ENCODE data around the gene FGF22.
"Not testable (repeated sequence)": the region's sequence is repeated elsewhere in the genome, so short reads cannot be mapped to it uniquely, and the experiment has no call there.

Gene FGF22

DNA sequence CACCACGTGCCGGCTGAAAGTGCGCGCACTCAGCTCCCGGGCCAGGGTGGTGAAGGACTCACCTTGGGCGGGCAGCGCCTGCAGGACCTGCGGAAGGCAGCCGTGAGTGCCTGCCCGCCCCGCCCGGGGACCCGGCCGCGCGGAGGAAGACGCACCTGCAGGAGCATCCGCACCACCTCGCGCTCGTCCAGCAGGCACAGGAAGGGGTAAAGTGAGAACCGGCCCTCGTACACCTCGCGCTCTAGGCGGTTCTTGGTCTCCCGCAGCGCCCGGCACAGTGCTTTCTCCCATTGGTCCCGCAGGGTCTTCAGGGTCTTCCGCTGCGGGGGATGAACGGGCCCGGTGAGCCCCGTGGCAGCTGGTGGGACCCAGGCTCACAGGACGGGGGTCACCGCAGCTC, 17.0 kb upstream of the FGF22 start:
- no peak for DNase-seq

DNA sequence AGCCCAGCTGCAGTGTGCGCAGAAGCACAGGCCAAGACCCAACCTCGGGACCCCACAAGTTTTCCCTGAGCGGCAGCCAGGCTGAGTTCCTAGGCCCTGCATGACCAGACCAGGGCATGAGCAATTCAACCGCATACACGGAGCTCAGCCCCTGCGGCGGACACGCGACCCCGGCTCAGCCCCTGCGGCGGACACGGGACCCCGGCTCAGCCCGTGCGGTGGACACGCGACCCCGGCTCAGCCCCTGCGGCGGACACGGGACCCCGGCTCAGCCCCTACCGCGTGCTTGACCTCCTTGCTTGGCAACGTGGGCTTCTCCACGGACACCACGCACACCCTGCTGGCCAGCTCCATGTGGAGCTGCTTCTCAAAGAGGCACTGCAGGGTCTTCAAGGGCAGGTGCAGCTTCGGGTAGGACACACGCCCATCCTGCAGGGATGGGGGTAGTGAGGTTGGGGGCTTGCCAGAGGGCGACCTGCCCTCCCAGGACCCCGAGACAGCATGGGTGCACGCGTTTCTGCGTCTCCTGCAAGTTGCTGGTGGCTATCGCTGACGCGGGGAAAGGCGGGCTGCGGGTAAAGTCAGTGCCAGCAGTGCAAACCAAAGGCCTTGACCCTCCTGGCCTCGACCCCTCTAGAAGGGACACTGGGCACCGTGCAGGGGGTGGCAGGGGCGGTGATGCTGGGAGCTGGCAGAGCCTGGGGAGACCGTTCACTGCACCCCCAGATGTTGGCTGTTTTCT, 16.3 kb upstream of the FGF22 start:
- DNase-seq = no peak

DNA sequence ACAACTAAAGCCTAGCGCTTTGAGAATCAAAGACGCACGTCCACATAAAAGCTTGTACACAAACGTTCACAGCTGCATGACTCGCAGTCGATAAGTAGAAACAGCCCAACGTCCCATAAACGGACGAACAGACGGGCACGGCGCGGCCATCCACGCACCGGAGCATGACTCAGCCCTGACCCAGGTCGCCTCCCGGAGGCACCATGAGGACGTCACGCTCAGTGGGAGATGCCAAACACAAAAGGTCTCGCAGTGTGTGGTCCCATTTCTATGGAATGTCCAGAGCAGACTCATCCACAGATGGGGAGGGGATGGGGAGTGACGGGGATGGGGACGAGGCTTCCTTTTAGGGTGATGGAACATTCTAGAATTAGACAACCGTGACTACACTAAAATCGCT, 15.7 kb upstream of the FGF22 start:
- DNase-seq = no peak

DNA sequence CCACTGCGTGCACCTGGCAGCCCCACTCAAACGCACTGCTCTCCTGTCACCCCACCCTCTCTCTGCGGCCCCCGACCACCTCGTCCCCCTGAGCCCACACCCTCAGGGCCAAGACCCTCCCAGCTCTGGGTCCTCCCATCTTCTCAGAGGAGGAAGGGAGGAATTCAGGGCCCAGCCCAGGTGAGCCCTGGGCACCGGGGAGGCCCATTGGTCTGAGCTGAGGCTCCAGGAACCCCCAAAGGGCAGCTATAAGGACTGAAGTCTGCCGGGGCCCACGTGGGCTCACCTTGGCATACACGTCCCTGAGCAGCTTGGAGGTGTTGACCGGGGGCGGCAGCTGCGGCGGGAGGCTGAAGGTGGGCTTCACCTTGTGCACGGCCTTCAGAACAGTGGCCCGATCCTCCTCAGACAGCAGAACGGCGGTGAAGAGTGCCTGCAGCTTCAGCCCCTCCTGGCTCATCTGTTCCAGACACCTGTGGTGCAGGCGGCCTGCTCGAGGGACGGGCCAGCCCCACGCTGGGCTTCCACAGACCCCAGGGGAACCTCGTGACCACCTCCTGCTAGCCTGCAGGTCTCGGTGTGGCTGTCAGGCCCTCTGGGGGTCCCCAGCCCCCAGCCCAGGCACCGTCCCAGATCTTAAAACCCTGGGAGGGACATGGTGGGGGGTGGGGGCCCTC, 15.1 kb upstream of the FGF22 start:
- no peak for DNase-seq

DNA sequence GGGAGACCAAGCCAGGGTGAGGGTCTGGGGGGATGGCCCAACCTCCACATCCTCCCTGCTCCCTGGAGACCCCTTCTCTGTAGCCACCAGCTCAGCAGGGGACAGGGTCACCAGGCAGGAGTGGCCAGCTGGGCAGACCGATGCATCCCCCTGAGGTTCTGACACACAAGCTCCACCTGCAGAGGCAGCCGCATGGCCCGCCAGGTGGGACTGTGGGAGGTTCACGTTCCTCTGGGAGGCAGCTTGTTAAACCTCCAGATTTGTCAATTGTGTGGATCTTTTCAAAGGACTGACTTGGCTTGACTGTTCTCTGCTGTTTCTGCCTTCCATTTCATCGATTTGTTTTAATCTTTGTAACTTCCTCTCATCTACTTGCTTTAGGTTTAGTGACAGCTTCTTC, 14.4 kb upstream of the FGF22 start:
- no peak for DNase-seq

DNA sequence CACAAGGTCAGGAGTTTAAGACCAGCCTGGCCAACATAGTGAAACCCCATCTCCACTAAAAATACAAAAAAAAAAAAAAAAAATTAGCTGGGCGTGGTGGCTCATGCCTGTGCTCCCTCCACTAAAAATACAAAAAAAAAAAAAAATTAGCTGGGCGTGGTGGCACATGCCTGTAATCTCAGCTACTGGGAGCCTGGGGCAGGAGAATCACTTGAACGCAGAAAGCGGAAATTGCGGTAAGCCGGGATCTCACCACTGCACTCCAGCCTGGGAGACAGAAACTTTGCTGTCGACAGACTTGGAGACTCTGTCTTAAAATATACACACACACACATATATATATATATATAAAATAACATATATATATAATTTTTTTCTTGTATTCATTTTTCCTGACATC, 13.1 kb upstream of the FGF22 start:
- not testable (repeated sequence) for DNase-seq

DNA sequence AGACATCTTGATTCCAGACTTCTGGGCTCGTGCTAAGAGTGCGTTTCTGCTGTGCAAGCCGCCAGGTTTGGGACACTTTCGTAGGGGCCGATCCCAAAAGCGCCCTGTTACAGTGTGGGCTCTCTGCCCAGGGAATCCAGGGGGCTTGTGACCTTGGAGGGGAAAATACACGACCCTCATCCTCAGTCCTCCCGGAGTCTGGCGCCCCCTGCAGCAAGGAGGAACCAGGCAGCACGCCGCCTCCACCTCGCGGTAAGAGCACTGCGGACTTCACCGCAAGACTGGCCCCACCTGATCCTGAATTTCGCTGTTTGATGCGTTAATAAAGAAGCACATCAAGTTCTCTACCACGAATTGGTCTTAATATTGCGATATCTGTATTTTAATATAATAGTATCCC, 11.5 kb upstream of the FGF22 start:
- DNase-seq = no peak

DNA sequence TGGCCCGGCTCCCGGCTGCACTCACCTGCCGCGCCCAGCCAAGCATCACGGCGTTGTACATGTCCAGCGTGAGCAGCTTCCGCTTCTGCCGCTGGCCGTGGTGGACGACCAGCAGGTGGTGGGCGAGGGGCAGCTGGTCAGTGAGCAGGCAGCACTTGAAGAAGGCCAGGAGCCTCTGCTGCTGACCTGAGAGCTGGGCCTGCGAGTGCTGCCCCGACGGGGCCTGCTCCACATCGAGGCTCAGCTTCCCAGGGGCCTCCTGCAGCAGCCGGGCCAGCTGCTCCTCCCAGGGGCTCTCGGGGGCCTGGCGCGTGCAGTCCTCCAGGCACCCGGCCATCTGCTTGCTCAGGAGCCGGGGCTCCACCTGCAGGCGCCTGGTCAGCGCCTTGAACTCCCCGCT, 10.2 kb upstream of the FGF22 start:
- peak in 1 of 2 experiments; percentile 65 for DNase-seq

DNA sequence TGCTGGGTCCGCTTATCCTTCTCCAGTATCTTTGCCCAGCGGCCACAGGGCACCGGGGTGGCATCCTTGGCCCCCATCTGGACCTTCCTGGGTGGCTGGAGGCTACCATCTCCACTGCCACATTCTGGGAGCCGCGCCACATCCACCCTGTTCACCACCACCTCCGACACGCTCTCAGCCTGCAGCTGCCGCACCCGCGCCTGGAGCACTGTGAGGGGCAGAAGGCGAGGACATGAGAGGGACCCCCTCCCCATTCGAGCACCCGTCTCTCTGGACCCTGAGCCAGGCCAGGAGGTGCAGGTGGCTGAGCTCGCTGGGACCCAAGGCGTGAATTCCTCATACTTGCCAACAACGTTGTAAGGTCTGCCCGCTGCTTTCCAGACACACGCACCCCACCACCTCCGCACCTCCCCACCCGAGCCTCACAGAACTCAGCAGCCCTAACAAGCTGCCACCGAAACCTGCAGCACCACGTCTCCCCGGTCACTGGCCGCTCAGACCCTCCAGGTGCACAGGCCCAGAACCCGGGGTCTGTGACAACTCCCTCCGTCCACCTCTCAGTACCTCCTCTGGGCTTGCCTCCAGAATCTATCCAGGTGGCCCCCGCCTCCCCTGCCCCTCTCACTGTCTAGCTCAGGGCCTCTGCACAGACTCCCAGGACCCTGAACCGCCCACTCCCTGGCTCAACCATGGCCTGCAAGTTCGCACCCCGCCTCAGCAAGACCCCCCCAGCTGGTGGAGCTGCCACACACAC, 9.5 kb upstream of the FGF22 start:
- DNase-seq = no peak

DNA sequence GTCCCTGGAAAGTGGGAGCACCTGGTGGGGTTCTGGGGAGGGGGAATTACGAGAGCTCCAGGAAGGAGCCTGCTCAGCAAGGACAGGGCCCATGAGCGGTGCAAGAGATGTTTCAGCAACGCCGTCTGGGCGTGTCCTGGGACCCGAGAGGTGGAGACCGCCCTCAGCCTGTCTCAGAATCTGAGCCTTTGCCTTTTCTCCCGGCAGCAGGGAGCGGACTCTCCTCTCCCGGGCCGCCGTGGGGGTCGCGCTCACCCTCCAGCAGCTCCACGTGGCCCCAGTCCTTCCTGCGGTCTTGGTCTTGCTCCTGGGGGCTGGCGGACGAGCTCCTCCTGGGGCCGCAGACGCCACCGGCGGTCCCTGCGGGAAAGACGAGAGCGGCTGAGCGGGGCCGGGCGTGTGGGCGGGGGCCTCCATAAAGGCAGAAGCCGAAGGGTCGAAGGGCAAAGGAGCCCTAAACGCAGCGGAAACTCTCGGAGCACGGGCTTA, 7.1 kb upstream of the FGF22 start:
- DNase-seq = no peak

DNA sequence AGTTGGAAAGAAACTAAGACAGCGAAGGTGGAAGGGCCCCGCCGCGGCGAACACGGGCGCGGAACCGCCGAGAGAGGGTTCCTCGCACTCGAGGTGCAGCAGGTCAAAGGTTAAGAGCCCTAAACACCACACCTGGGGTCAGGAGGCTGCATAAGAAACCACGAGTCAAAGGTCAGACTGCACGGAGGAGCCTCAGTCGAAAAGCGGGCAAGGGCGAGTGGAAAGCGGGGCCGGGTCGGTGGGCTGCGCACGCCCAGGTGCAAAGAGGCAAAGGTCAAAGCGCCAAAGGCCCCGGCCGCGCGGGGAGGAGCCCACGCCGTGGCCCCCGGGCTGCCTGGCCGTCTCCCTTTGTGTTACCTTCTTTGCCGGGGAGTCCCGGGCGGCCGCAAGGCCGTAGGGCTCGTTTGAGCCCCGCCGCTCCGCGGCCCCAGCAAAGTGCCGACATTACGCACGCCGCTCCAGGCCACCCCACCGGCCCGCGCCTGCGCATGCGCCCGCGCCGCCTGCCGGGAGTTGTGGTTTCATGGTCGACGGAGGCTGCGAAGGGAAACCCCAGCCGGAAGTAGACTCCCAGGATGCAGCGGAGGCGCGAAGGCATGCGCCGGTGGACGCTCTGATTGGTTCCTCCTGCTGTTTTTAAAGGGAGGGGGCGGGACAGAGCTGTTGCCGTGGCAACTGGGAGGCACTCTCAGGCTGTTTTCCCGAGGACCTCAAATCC, 6.5 kb upstream of the FGF22 start, which contains the start of gene POLRMT:
Gene POLRMT (minus strand): TSS at position 470 of the 718 bp plus-strand sequence. CDS start 25 bp downstream, at position 445.
- peak; percentile 98 to 99 for DNase-seq

DNA sequence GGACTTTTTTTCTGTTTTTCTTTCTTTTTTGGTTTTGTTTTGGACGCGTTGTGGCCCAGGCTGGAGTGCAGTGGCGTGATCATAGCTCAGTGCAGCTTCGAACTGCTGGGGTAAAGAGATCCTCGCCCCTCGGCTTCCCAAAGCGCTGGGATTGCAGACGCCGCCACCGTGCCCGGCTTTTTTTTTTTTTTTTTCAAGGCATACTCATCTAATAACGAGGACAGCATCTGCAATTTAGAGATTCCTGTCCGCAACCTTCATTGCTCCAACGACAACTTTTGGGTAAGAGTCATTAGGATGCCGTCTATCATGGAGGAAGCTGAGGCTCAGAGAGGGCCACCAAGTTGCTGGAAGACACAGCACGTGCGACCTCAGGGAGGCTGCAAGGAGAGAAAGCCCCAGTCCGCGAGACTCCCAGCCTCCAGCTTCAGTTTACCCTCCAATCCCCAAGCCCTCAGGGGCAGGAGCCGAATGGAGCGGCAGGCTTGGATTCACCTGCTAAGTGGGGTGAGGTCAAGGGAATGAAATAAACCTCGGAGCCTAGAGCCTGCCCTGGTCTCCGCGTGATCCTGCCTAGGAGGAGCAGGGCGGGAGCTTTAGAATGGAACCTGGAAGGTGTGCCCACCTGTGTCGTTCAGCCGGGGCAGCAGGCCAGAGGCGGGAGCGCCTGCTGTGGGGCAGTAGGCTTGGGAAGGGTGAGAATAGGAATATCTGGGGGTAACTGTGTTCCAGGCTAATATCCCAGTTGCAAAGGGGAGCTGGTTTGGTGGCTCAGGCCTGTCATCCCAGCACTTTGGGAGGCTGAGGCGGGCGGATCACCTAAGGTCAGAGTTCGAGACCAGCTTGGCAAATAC, 5.7 kb upstream of the FGF22 start:
- DNase-seq = peak in 1 of 2 experiments; percentile 23

DNA sequence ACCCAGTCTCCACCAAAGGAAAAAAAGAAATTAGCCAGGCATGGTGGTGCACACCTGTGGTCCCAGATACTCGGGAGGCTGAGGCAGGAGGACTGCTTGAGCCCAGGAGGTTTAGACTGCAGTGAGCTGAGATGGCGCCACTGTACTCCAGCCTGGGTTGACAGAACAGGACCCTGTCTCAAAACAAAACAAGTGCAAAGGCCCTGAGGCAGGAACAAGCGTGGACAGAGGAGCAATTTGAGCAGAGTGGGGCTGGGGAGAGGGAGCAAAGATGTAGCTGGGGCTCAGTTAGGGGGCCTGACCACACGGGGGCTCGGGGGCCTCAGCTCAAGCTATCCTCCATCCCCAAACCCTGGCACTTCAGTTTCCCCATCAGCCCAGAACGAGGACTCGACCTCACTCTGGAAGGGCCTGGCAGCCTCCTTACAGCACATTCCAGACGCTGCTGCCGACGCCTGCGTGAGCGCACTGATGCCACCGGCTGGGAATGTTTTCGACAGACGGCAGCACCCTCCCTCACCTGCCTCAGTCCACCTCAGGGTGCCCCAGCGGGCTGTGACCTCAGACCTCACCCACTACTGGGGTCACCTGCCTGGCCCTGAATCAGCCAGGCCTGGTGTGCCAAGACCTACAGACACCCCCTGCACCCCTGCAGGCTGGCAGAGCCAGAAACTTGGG, 4.6 kb upstream of the FGF22 start:
- no peak for DNase-seq

DNA sequence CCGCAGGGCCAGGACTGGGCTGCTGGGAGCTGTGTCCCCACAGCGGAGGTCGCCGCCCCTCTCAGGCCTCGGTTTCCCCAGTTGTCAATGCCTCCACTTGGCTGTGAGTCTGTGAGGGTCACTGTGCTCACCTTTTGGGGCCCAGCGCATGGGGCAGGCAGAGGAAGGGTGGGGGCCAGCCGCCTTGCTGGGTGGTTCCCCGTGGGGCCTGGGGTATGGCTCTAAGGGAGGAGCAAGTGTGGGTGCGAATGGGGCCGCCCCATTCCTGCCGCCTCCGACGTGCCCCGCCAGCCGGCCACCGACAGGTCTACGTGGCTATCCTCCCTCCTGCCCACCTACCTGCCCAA, 800 bp upstream of the FGF22 start:
- no peak for DNase-seq

DNA sequence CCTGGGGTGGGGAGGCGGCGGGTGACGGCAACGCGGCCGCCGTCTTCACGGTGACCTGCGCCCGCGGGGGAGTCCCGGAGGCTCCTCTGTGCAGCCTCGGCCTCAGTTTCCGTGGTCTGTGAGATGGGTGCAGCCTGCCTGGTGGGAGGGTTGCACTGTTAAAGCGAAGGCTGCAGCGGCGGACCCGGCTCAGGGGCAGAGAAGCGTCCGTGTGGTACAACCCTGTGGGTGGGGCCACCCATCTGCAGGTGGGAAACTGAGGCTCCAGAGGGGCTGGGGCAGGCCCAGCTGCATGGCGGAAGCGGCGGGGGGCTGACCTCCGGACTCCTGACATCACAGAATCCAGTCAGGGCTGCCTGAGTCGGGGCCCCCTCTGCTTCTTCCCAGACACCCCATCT, 481 bp downstream of the FGF22 start:
- no peak for DNase-seq

DNA sequence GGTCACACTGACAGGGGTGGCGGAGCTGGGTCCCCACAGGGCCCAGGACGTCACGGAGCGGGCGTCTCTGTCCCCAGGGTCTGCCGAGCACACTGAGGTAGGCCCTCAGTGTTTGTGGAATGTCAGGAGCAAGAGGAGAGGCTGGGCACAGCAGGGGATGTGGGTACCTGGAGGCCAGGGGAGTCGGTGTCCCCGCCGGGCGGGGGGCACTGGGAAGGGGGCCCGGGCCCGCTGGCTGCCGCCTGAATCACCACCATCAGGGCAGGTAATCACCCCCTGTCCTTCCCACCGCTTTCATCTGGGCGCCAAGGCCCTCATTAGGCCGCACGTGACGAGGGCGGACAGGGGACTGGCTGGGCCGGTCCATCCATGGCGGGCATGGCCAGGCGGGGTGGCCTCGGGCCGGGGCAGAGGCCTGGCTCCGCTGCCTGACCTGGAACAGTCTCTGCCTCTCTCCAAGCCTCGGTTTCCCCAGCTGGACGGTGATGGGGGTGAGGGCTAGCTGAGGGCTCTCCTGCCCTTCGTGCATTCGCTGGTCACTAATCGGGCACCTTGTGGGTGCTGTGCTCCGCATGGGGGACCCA, 1.0 kb downstream of the FGF22 start:
- no peak for DNase-seq

DNA sequence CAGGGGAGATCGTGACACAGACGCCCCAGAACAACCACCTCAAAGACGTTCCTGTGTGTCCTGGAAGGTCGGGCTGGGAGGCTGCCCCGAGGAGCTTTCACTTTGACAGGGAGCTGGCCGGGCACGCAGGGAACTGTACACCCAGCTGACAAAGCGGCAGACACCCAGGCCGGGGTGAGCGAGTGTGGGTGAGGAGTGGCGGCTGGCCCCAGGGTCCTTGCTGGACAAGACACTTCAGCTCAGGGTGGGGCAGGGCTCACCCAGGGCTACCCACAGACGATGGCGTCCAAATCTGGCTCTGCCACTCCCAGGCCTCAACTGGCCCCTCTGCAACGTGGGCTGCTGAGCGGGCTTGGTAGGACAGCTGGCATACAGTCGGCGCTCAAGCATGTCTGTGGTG, 2.0 kb downstream of the FGF22 start:
- DNase-seq = no peak

DNA sequence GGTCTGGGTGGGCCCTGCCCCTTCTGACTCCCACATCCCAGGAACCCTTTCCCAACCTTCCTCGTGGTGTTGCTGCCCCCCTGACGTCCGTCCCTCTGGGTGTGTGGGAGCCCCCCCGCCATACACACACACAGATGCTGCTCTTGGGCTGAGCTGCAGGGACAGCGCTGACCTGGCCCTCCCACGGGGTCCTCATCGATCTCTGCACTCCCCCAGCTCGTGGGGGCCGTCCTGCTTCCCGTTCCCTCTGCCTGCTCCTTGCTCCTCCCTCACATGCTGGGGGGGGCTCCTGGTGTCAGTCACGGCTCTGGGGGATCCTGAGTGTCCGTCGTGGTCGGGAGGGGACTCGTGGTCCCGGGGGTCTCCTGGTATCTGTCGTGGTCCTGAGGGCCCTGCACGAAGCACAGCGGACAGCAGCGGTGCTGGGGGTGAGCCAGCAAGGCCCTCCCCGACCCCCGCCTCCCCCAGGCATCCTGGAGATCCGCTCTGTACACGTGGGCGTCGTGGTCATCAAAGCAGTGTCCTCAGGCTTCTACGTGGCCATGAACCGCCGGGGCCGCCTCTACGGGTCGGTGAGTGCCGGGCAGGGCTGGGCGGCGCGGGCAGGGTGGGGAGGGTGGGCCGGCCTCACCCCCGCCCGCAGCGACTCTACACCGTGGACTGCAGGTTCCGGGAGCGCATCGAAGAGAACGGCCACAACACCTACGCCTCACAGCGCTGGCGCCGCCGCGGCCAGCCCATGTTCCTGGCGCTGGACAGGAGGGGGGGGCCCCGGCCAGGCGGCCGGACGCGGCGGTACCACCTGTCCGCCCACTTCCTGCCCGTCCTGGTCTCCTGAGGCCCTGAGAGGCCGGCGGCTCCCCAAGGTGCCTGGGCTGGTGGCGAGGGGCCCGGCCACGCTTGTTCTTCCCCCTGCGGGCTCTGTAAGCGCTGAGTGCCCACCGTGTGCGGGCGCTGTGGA, 3.4 kb downstream of the FGF22 start:
- DNase-seq = no peak

DNA sequence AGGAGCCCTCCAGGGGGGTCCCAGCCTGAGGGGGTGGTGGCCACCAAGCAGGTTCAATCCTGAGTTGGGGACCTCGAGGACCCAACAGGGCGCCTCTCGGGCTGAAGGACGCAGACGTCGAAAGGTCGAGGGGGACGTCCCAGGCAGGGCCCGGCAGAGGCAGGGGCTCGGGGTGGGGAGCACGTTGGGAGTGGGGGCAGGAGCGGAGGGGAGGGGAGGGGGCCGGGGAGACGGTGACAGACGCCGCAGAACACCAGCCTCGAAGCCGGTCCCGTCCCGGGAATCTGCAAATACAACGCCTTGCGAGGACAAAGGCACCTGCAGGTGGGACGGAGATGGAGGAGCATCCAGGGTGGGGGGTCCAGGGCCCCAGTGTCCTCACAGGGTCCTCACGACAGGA, 4.1 kb downstream of the FGF22 start:
- no peak for DNase-seq

DNA sequence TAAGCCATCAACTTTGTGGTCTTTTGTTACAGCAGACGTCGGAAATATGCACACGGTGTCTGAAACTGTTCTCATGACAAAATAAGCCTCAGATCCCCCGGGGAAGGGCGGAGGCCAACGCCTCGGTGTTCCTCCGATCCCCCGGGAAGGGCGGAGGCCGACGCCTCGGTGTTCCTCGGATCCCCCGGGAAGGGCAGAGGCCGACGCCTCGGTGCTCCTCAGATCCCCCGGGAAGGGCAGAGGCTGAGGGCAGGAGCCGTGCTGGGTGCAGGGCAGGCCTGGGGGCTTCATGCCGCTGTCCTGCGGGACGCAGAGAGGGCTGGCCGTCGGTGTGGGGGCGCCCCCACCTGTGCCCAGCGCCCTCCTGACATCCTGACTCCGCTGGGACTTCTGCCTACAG, 4.7 kb downstream of the FGF22 start:
- DNase-seq = no peak
